SK-N-SH treated with all-trans-retinoic acid at 6 μM for 48 hours (cell line): ENCODE measurements around the gene SFR1.

Experiments
- ATAC-seq: fragments of 200-7000 bp; cut with Tn5 transposase; 3 replicates; pipeline ENCODE4 v1.9.1; 2020; ENCODE audit warnings: mild to moderate bottlenecking, moderate library complexity
- ARNTL ChIP-seq: fragments of 450-650 bp; formaldehyde crosslinking; IDR thresholded peaks from 2 replicates; pipeline ENCODE4 v1.5.0; 2020; ENCODE audit warnings: low read depth, mild to moderate bottlenecking, moderate library complexity, borderline replicate concordance
- BACH2 ChIP-seq: fragments of 250-450 bp; sonication (Bioruptor Pico); IDR thresholded peaks from 2 replicates; pipeline ENCODE4 v1.9.0; 2021; ENCODE audit warnings: mild to moderate bottlenecking, borderline replicate concordance
- CSRNP3 ChIP-seq: fragments of 250-450 bp; sonication (Bioruptor Pico); IDR thresholded peaks from 2 replicates; pipeline ENCODE4 v1.5.1; 2021; ENCODE audit warnings: mild to moderate bottlenecking, moderate library complexity
- ESRRG ChIP-seq: fragments of 250-450 bp; sonication (Bioruptor Pico); IDR thresholded peaks from 2 replicates; pipeline ENCODE4 v1.6.1; 2021; ENCODE audit warnings: mild to moderate bottlenecking
- ISL1 ChIP-seq: fragments of 250-450 bp; sonication (Bioruptor Pico); IDR thresholded peaks from 2 replicates; pipeline ENCODE4 v2.1.2; 2022; ENCODE audit warnings: mild to moderate bottlenecking, moderate library complexity
- OSR1 ChIP-seq: fragments of 250-450 bp; sonication (Bioruptor Pico); IDR thresholded peaks from 2 replicates; pipeline ENCODE4 v1.8.0; 2022; ENCODE audit warnings: moderate library complexity, mild to moderate bottlenecking, inconsistent platforms
- PPARA ChIP-seq: fragments of 250-450 bp; sonication (Bioruptor Pico); IDR thresholded peaks from 2 replicates; pipeline ENCODE4 v1.5.0; 2020; ENCODE audit warnings: mild to moderate bottlenecking, borderline replicate concordance
- RARB ChIP-seq: fragments of 250-450 bp; sonication (Bioruptor Pico); IDR thresholded peaks from 2 replicates; pipeline ENCODE4 v1.8.0; 2021; ENCODE audit warnings: mild to moderate bottlenecking, moderate library complexity
- SNAI2 ChIP-seq: fragments of 250-450 bp; sonication (Bioruptor Pico); IDR thresholded peaks from 2 replicates; pipeline ENCODE4 v1.5.0; 2020; ENCODE audit warnings: mild to moderate bottlenecking, moderate library complexity
- TCF4 ChIP-seq: fragments of 250-450 bp; sonication (Bioruptor Pico); IDR thresholded peaks from 2 replicates; pipeline ENCODE4 v1.8.0; 2021; ENCODE audit warnings: mild to moderate bottlenecking, moderate library complexity, borderline replicate concordance
- TOX ChIP-seq: fragments of 250-450 bp; sonication (Bioruptor Pico); IDR thresholded peaks from 2 replicates; pipeline ENCODE4 v1.8.0; 2021; ENCODE audit warnings: mild to moderate bottlenecking, moderate library complexity, borderline replicate concordance
- TSHZ2 ChIP-seq: fragments of 250-450 bp; sonication (Bioruptor Pico); IDR thresholded peaks from 2 replicates; pipeline ENCODE4 v1.5.0; 2020; ENCODE audit warnings: mild to moderate bottlenecking, moderate library complexity
- ZC3H10 ChIP-seq: fragments of 250-450 bp; sonication (Bioruptor Pico); IDR thresholded peaks from 2 replicates; pipeline ENCODE4 v1.5.1; 2021; ENCODE audit warnings: mild to moderate bottlenecking, moderate library complexity
- ZFP3 ChIP-seq: fragments of 250-450 bp; sonication (Bioruptor Pico); IDR thresholded peaks from 2 replicates; pipeline ENCODE4 v1.5.0; 2020; ENCODE audit warnings: mild to moderate bottlenecking, moderate library complexity
- ZNF565 ChIP-seq: fragments of 450-650 bp; formaldehyde crosslinking; conservative IDR thresholded peaks from 2 replicates; pipeline ENCODE4 v1.5.0; 2020; ENCODE audit warnings: low read depth, mild to moderate bottlenecking, moderate library complexity
- ZNF70 ChIP-seq: fragments of 450-650 bp; formaldehyde crosslinking; IDR thresholded peaks from 2 replicates; pipeline ENCODE4 v1.5.0; 2020; ENCODE audit warnings: mild to moderate bottlenecking, moderate library complexity
- ZNF8 ChIP-seq: fragments of 450-650 bp; formaldehyde crosslinking; IDR thresholded peaks from 2 replicates; pipeline ENCODE4 v1.5.0; 2020; ENCODE audit warnings: mild to moderate bottlenecking, moderate library complexity
- TF ChIP-seq, protein P1 (sequence below): fragments of 250-450 bp; sonication (Bioruptor Pico); IDR thresholded peaks from 2 replicates; pipeline ENCODE4 v1.8.0; 2020; ENCODE audit warnings: mild to moderate bottlenecking, moderate library complexity, borderline replicate concordance
- TF ChIP-seq, protein P2 (sequence below): fragments of 250-450 bp; sonication (Bioruptor Pico); IDR thresholded peaks from 2 replicates; pipeline ENCODE4 v1.5.1; 2020; ENCODE audit warnings: low read depth, mild to moderate bottlenecking, moderate library complexity
- TF ChIP-seq, protein P3 (sequence below): fragments of 250-450 bp; sonication (Bioruptor Pico); IDR thresholded peaks from 2 replicates; pipeline ENCODE4 v1.8.0; 2021; ENCODE audit warnings: low read depth, mild to moderate bottlenecking, moderate library complexity, borderline replicate concordance

The SFR1 gene

DNA sequence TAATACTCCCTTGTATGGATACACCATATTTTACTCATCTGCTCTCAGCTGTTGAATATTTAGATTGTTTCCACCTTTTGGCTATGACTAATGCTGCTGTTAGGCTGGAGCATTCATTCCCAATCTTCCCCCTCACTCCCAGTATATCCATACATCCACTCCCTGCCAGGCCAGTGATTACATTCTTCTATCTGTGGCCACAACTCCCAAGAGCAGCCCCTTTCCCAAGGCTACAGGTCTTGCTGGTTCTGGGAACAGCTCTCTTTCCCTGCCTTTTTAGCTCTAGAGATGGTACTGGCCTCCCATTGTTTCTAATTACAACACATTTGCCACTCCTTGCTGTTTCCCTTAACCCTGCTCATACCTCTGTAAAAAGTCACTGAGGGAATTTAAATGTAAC lies 28.2 kb downstream of the SFR1 start:
- no peak for TF ChIP-seq PPARA
- no peak for TF ChIP-seq OSR1 (CRISPR knock-in tag)
- no peak for TF ChIP-seq RARB
- no peak for TF ChIP-seq CSRNP3 (CRISPR knock-in tag)
- TF ChIP-seq ESRRG (CRISPR knock-in tag): no peak
- TF ChIP-seq, protein P1, sequence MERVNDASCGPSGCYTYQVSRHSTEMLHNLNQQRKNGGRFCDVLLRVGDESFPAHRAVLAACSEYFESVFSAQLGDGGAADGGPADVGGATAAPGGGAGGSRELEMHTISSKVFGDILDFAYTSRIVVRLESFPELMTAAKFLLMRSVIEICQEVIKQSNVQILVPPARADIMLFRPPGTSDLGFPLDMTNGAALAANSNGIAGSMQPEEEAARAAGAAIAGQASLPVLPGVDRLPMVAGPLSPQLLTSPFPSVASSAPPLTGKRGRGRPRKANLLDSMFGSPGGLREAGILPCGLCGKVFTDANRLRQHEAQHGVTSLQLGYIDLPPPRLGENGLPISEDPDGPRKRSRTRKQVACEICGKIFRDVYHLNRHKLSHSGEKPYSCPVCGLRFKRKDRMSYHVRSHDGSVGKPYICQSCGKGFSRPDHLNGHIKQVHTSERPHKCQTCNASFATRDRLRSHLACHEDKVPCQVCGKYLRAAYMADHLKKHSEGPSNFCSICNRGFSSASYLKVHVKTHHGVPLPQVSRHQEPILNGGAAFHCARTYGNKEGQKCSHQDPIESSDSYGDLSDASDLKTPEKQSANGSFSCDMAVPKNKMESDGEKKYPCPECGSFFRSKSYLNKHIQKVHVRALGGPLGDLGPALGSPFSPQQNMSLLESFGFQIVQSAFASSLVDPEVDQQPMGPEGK: no peak
- TF ChIP-seq SNAI2: no peak
- TF ChIP-seq ARNTL (CRISPR knock-in tag): no peak
- TF ChIP-seq ZFP3 (CRISPR knock-in tag): no peak
- no peak for TF ChIP-seq ZNF70 (CRISPR knock-in tag)
- TF ChIP-seq, protein P2, sequence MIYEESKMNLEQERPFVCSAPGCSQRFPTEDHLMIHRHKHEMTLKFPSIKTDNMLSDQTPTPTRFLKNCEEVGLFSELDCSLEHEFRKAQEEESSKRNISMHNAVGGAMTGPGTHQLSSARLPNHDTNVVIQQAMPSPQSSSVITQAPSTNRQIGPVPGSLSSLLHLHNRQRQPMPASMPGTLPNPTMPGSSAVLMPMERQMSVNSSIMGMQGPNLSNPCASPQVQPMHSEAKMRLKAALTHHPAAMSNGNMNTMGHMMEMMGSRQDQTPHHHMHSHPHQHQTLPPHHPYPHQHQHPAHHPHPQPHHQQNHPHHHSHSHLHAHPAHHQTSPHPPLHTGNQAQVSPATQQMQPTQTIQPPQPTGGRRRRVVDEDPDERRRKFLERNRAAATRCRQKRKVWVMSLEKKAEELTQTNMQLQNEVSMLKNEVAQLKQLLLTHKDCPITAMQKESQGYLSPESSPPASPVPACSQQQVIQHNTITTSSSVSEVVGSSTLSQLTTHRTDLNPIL (CRISPR knock-in tag): no peak
- no peak for TF ChIP-seq ZNF565 (CRISPR knock-in tag)
- TF ChIP-seq BACH2 (CRISPR knock-in tag): no peak
- TF ChIP-seq, protein P3, sequence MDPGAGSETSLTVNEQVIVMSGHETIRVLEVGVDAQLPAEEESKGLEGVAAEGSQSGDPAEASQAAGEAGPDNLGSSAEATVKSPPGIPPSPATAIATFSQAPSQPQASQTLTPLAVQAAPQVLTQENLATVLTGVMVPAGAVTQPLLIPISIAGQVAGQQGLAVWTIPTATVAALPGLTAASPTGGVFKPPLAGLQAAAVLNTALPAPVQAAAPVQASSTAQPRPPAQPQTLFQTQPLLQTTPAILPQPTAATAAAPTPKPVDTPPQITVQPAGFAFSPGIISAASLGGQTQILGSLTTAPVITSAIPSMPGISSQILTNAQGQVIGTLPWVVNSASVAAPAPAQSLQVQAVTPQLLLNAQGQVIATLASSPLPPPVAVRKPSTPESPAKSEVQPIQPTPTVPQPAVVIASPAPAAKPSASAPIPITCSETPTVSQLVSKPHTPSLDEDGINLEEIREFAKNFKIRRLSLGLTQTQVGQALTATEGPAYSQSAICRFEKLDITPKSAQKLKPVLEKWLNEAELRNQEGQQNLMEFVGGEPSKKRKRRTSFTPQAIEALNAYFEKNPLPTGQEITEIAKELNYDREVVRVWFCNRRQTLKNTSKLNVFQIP (CRISPR knock-in tag): no peak
- TF ChIP-seq ZC3H10 (CRISPR knock-in tag): no peak
- TF ChIP-seq TCF4 (CRISPR knock-in tag): no peak
- no peak for TF ChIP-seq TOX (CRISPR knock-in tag)
- TF ChIP-seq ISL1: no peak
- no peak for TF ChIP-seq ZNF8 (CRISPR knock-in tag)
- TF ChIP-seq TSHZ2: no peak
- ATAC-seq: no peak

- TF ChIP-seq ZC3H10 (CRISPR knock-in tag) (no peak), ISL1 (no peak), CSRNP3 (CRISPR knock-in tag) (no peak), OSR1 (CRISPR knock-in tag) (no peak)
- TF ChIP-seq, protein P1: no peak
- no peak for ATAC-seq
Measured at GRCh38 chr10:104151737-104152136, 29.8 kb downstream of the SFR1 start.
